H9 (cell line): ENCODE data around the gene ZBTB43. TPM values are rescaled to one million over a fixed set of nuclear protein-coding genes. Genes with fewer than 3 reads are reported as not detected.
"Not testable (repeated sequence)": the region's sequence is repeated elsewhere in the genome, so short reads cannot be mapped to it uniquely, and the experiment has no call there.

Experiments
- DNase-seq: peaks from one replicate; pipeline ENCODE4 v3.0.0-alpha.2; 2017
- H2AFZ ChIP-seq: one replicate; pipeline ENCODE4 v1.6.1; 2013; ENCODE audit warnings: mild to moderate bottlenecking, low read length, control low read depth, moderate library complexity
- H2AK5ac ChIP-seq: 2 replicates; pipeline ENCODE4 v1.6.1; 2013; ENCODE audit warnings: low read length, control low read depth, mixed read lengths; ENCODE audit not compliant: insufficient read length
- H2BK120ac ChIP-seq: one replicate; pipeline ENCODE4 v1.6.1; 2013; ENCODE audit warnings: low read depth, mild to moderate bottlenecking, low read length, control low read depth, inconsistent platforms; ENCODE audit not compliant: poor library complexity, severe bottlenecking
- H2BK12ac ChIP-seq: 2 replicates; pipeline ENCODE4 v1.6.1; 2013; ENCODE audit warnings: low read length, control low read depth, mixed read lengths, low read depth; ENCODE audit not compliant: insufficient read length
- H2BK15ac ChIP-seq: 2 replicates; pipeline ENCODE4 v1.6.1; 2013; ENCODE audit warnings: low read depth, low read length, control low read depth
- H2BK20ac ChIP-seq: one replicate; pipeline ENCODE4 v1.6.1; 2013; ENCODE audit warnings: low read depth, mild to moderate bottlenecking, low read length, control low read depth, inconsistent platforms; ENCODE audit not compliant: poor library complexity, severe bottlenecking
- H2BK5ac ChIP-seq: 2 replicates; pipeline ENCODE4 v1.6.1; 2013; ENCODE audit warnings: low read length, control low read depth, mixed read lengths; ENCODE audit not compliant: insufficient read length
- H3K14ac ChIP-seq: 2 replicates; pipeline ENCODE4 v1.6.1; 2013; ENCODE audit warnings: low read length, control low read depth; ENCODE audit not compliant: insufficient read depth
- H3K18ac ChIP-seq: 2 replicates; pipeline ENCODE4 v1.6.1; 2013; ENCODE audit warnings: low read depth, mild to moderate bottlenecking, mixed read lengths, low read length, control low read depth; ENCODE audit not compliant: insufficient read length
- H3K23ac ChIP-seq: 2 replicates; pipeline ENCODE4 v1.6.1; 2013; ENCODE audit warnings: low read length, control low read depth, mixed read lengths, low read depth; ENCODE audit not compliant: insufficient read length
- H3K23me2 ChIP-seq: 2 replicates; pipeline ENCODE4 v1.6.1; 2013; ENCODE audit warnings: low read depth, mild to moderate bottlenecking, mixed read lengths, low read length, control low read depth; ENCODE audit not compliant: insufficient read length, poor library complexity, severe bottlenecking
- H3K27ac ChIP-seq: 2 replicates; pipeline ENCODE4 v1.5.1; 2013; ENCODE audit warnings: low read length, control low read depth, mixed read lengths, low read depth; ENCODE audit not compliant: insufficient read length
- H3K27me3 ChIP-seq: 2 replicates; pipeline ENCODE4 v1.6.1; 2013; ENCODE audit warnings: low read length, control low read depth, inconsistent platforms; ENCODE audit not compliant: insufficient read depth
- H3K4ac ChIP-seq: 2 replicates; pipeline ENCODE4 v1.6.1; 2013; ENCODE audit warnings: low read depth, mild to moderate bottlenecking, control low read depth, inconsistent platforms, low read length, moderate library complexity
- H3K4me1 ChIP-seq: 2 replicates; pipeline ENCODE4 v1.6.1; 2013; ENCODE audit warnings: low read length, control low read depth, inconsistent platforms; ENCODE audit not compliant: insufficient read depth
- H3K4me2 ChIP-seq: 2 replicates; pipeline ENCODE4 v1.6.1; 2013; ENCODE audit warnings: low read length, control low read depth, mixed read lengths; ENCODE audit not compliant: insufficient read length, insufficient read depth
- H3K56ac ChIP-seq: 2 replicates; pipeline ENCODE4 v1.6.1; 2013; ENCODE audit warnings: low read depth, mild to moderate bottlenecking, mixed read lengths, low read length, control low read depth; ENCODE audit not compliant: insufficient read length
- H3K79me1 ChIP-seq: 2 replicates; pipeline ENCODE4 v1.6.1; 2013; ENCODE audit warnings: low read depth, mild to moderate bottlenecking, moderate library complexity, low read length, control low read depth, inconsistent platforms; ENCODE audit not compliant: insufficient read depth, poor library complexity, severe bottlenecking
- H3K79me2 ChIP-seq: 2 replicates; pipeline ENCODE4 v1.6.1; 2013; ENCODE audit warnings: low read length, control low read depth, inconsistent platforms; ENCODE audit not compliant: insufficient read depth
- H3K9ac ChIP-seq: 2 replicates; pipeline ENCODE4 v1.6.1; 2013; ENCODE audit warnings: low read length, control low read depth, mixed read lengths; ENCODE audit not compliant: insufficient read length; ENCODE audit errors: extremely low read depth
- H3K9me3 ChIP-seq: one replicate; pipeline ENCODE4 v1.6.1; 2013; ENCODE audit warnings: low read depth, low read length, inconsistent platforms; ENCODE audit not compliant: control insufficient read depth
- H3T11ph ChIP-seq: one replicate; pipeline ENCODE4 v1.6.1; 2013; ENCODE audit warnings: mild to moderate bottlenecking, low read length, control low read depth, inconsistent platforms
- H4K20me1 ChIP-seq: one replicate; pipeline ENCODE4 v1.6.1; 2013; ENCODE audit not compliant: control insufficient read depth, insufficient read length, insufficient read depth
- H4K5ac ChIP-seq: 2 replicates; pipeline ENCODE4 v1.6.1; 2013; ENCODE audit warnings: low read depth, mild to moderate bottlenecking, mixed read lengths, low read length, control low read depth; ENCODE audit not compliant: insufficient read length
- H4K8ac ChIP-seq: replicated peaks from 2 replicates; pipeline ENCODE4 v1.6.1; 2013; ENCODE audit warnings: low read length, control low read depth, mixed read lengths, low read depth; ENCODE audit not compliant: insufficient read length
- H4K91ac ChIP-seq: 2 replicates; pipeline ENCODE4 v1.6.1; 2013; ENCODE audit warnings: low read depth, mild to moderate bottlenecking, moderate library complexity, mixed read lengths, low read length, control low read depth; ENCODE audit not compliant: insufficient read length
- H3K27ac Mint-ChIP-seq, 3 experiments: 2 replicates in 2 of 3; 3 replicates in 1 of 3; pipeline ENCODE4 v1.8.0; 2020 to 2021; ENCODE audit warnings: mixed read lengths in 3 of 3, mild to moderate bottlenecking in 1 of 3, moderate library complexity in 1 of 3
- H3K27me3 Mint-ChIP-seq: 2 replicates; pipeline ENCODE4 v1.8.0; 2021; ENCODE audit warnings: low read depth, mild to moderate bottlenecking, moderate library complexity, mixed read lengths
- H3K36me3 Mint-ChIP-seq, 3 experiments: 2 replicates in 2 of 3; 3 replicates in 1 of 3; pipeline ENCODE4 v1.8.0; 2020 to 2021; ENCODE audit warnings: low read depth in 3 of 3, mixed read lengths in 3 of 3; ENCODE audit not compliant: insufficient read depth in 1 of 3
- H3K4me1 Mint-ChIP-seq, 2 experiments: 2 replicates each; pipeline ENCODE4 v1.8.0; 2020; ENCODE audit warnings: mixed read lengths in 2 of 2
- H3K4me3 Mint-ChIP-seq, 2 experiments: 2 replicates in 1 of 2; 3 replicates in 1 of 2; pipeline ENCODE4 v1.8.0; 2020 to 2021; ENCODE audit warnings: mild to moderate bottlenecking in 2 of 2, mixed read lengths in 2 of 2, moderate library complexity in 1 of 2
- H3K9me3 Mint-ChIP-seq, 2 experiments: 2 replicates in 1 of 2; 3 replicates in 1 of 2; pipeline ENCODE4 v1.8.0; 2020; ENCODE audit warnings: mild to moderate bottlenecking in 2 of 2, mixed read lengths in 2 of 2, moderate library complexity in 1 of 2
- WGBS: extraction: QIAGEN DNeasy Blood & Tissue Kit; methylation state at CpG from one replicate; pipeline ENCODE4 v1.1.7; 2013; ENCODE audit warnings: missing lambda C conversion rate, low lambda C conversion rate, mixed read lengths; ENCODE audit not compliant: insufficient read length; ENCODE audit errors: extremely low coverage; 5-methylcytosine and 5-hydroxymethylcytosine counted together
- total RNA-seq: library from RNA; stranded (reverse); gene quantifications from 2 replicates; pipeline ENCODE4 v1.2.1, GENCODE V29; 2021
- TF ChIP-seq, protein P1 (sequence below): fragments of 200-600 bp; sonication (generic); conservative IDR thresholded peaks from 3 replicates; pipeline ENCODE4 v1.8.0; 2021; ENCODE audit warnings: antibody characterized with exemption, mild to moderate bottlenecking

The ZBTB43 gene
- total RNA-seq, 1 experiment from 2014 or later, result 15.7 TPM

DNA sequence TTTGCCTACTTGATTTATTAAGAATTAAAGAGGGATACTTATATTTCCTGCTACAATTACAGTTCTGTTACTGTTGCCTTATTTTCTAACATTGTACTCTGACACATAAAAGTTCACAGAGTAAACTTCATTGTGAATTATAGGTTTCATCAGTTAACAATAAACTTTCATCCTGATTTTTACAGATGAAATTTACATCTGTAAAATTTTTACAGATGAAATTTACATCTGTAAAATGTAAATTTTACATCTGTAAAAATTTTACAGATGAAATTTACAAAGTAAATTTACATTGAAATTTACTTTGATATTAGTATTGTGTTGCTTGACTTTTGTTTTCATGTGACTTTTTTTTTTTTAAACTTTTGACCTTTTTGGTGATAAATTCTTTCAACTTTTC is 9.3 kb downstream of the ZBTB43 start:
- peaks cover 52 to 55% (median 55%) of the 10 kb centered on the region in 3 experiments for H3K36me3 Mint-ChIP-seq
- Histone ChIP-seq H3K4ac (no peak overlapping the region), H3K4me1 (no peaks in the 10 kb centered on the region), H3K23ac (no peak overlapping the region), H3K79me1 (peaks cover 5% of the 10 kb centered on the region), H3K79me2 (peaks cover 5% of the 10 kb centered on the region; the same call in 1 of the 2 replicates), H4K91ac (no peak overlapping the region), H2BK5ac (no peak overlapping the region), H3K56ac (no peak overlapping the region), H3K27me3 (no peaks in the 10 kb centered on the region), H4K5ac (no peak overlapping the region), H2AK5ac (no peak overlapping the region), H3K18ac (no peak overlapping the region), H2BK12ac (no peak overlapping the region), H3K14ac (no peak overlapping the region), H2BK15ac (no peak overlapping the region), H3K23me2 (no peaks in the 10 kb centered on the region), H2AFZ (no peak overlapping the region), H4K8ac (no peak overlapping the region), H4K20me1 (no peaks in the 10 kb centered on the region), H3K27ac (no peak overlapping the region), H3K4me2 (no peak overlapping the region), H3K9me3 (peaks cover 10% of the 10 kb centered on the region), H2BK120ac (no peak overlapping the region), H3T11ph (no peak overlapping the region), H3K9ac (no peak overlapping the region), H2BK20ac (no peak overlapping the region)
- TF ChIP-seq, protein P1, sequence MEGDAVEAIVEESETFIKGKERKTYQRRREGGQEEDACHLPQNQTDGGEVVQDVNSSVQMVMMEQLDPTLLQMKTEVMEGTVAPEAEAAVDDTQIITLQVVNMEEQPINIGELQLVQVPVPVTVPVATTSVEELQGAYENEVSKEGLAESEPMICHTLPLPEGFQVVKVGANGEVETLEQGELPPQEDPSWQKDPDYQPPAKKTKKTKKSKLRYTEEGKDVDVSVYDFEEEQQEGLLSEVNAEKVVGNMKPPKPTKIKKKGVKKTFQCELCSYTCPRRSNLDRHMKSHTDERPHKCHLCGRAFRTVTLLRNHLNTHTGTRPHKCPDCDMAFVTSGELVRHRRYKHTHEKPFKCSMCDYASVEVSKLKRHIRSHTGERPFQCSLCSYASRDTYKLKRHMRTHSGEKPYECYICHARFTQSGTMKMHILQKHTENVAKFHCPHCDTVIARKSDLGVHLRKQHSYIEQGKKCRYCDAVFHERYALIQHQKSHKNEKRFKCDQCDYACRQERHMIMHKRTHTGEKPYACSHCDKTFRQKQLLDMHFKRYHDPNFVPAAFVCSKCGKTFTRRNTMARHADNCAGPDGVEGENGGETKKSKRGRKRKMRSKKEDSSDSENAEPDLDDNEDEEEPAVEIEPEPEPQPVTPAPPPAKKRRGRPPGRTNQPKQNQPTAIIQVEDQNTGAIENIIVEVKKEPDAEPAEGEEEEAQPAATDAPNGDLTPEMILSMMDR, result no peak
- H3K27me3 Mint-ChIP-seq, result peaks cover 1% of the 10 kb centered on the region; the same call in 1 of the 2 replicates
- no peak overlapping the region for H3K27ac Mint-ChIP-seq
- no peak for DNase-seq
- no peak overlapping the region for H3K4me3 Mint-ChIP-seq
- peaks cover 19 to 32% of the 10 kb centered on the region in 2 experiments for H3K9me3 Mint-ChIP-seq
- H3K4me1 Mint-ChIP-seq, result no peaks in the 10 kb centered on the region

DNA sequence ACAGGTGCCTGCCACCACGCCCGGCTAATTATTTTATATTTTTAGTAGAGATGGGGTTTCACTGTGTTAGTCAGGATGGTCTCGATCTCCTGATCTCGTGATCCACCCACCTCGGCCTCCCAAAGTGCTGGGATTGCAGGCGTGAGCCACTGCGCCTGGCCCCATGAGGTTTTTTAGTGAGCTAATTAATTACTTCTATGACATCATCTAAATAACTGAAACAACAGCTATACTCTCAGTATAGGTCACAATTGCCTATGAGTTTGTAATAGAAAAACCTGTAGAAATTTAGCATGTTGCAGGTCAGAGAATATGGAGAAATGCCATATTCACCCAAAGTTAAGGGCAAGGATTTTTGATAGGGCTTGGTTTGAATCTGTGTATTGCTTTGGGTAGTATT is 12.8 kb downstream of the ZBTB43 start:
- not testable (repeated sequence) for H3K79me2 ChIP-seq, H3K4me3 Mint-ChIP-seq

More for the DNA sequence above, 12.8 kb downstream of the ZBTB43 start:
- H3K23ac ChIP-seq, H2AFZ ChIP-seq, H3K79me1 ChIP-seq, H2BK120ac ChIP-seq, H3K4me1 Mint-ChIP-seq, H4K91ac ChIP-seq, H4K8ac ChIP-seq, H3K23me2 ChIP-seq, H3K4me2 ChIP-seq, H3K27me3 ChIP-seq, H4K5ac ChIP-seq, DNase-seq, H2AK5ac ChIP-seq, H3K27me3 Mint-ChIP-seq, H3T11ph ChIP-seq, H4K20me1 ChIP-seq, H3K27ac Mint-ChIP-seq, H3K18ac ChIP-seq, H3K4ac ChIP-seq, H2BK5ac ChIP-seq, H2BK12ac ChIP-seq, H3K56ac ChIP-seq, H3K27ac ChIP-seq, H3K9ac ChIP-seq, H2BK20ac ChIP-seq, H2BK15ac ChIP-seq, H3K14ac ChIP-seq, H3K4me1 ChIP-seq: not testable (repeated sequence)
- Mint-ChIP-seq H3K9me3 (peaks cover 28 to 41% of the 10 kb centered on the region in 2 experiments), H3K36me3 (peaks cover 56 to 65% (median 59%) of the 10 kb centered on the region in 3 experiments)
- H3K9me3 ChIP-seq, result peaks cover 17% of the 10 kb centered on the region
- WGBS, result no CpG with 5 or more reads among the region's 7 CpGs
